WERI-Rb-1 (cell line): Measurements from ENCODE around the gene PTRH2.

Experiments used
- DNase-seq: peaks from one replicate; pipeline ENCODE4 v3.0.0-alpha.2; 2020
- H3K27ac ChIP-seq: fragments of 250-450 bp; sonication (Bioruptor Pico); 2 replicates; pipeline ENCODE4 v1.5.1; 2020; ENCODE audit warnings: mild to moderate bottlenecking, moderate library complexity
- H3K27me3 ChIP-seq: fragments of 250-450 bp; sonication (Bioruptor Pico); 2 replicates; pipeline ENCODE4 v1.5.1; 2021; ENCODE audit warnings: mild to moderate bottlenecking, low read depth, moderate library complexity; ENCODE audit not compliant: insufficient read depth, severe bottlenecking
- H3K36me3 ChIP-seq: fragments of 250-450 bp; sonication (Bioruptor Pico); 2 replicates; pipeline ENCODE4 v1.5.1; 2020; ENCODE audit warnings: mild to moderate bottlenecking, moderate library complexity
- H3K4me3 ChIP-seq: 2 replicates; pipeline ENCODE4 v1.5.1; 2011; ENCODE audit warnings: low read depth, mild to moderate bottlenecking, control low read depth, low read length
- H3K9me3 ChIP-seq: fragments of 250-450 bp; sonication (Bioruptor Pico); 2 replicates; pipeline ENCODE4 v1.5.1; 2021; ENCODE audit warnings: mild to moderate bottlenecking, moderate library complexity; ENCODE audit not compliant: severe bottlenecking
- CTCF ChIP-seq: IDR thresholded peaks from 2 replicates; pipeline ENCODE4 v1.5.1; 2011; ENCODE audit warnings: low read depth, mild to moderate bottlenecking, control low read depth, inconsistent platforms, low read length

Gene PTRH2

GRCh38 chr17:59649886-59650285, 57.3 kb downstream of the PTRH2 start:
- peaks cover 97% of the 10 kb centered on the region for H3K36me3 ChIP-seq
- no peaks in the 10 kb centered on the region for H3K27me3 ChIP-seq
- no peak for DNase-seq
- H3K27ac ChIP-seq: no peak overlapping the region
- no peak for TF ChIP-seq CTCF
- H3K4me3 ChIP-seq: no peak overlapping the region
- peaks cover 9% of the 10 kb centered on the region for H3K9me3 ChIP-seq
